Gastrocnemius medialis (tissue), 4 donors: ENCODE measurements around the gene FAM217A. TPM values are rescaled to one million over a fixed set of nuclear protein-coding genes. Genes with fewer than 3 reads are reported as not detected.

Experiments
- ATAC-seq, 2 donors: fragments of 150-250 bp; one replicate each; pipeline ENCODE4 v1.9.1; 2016
- DNase-seq, 2 donors: peaks; one replicate each; pipeline ENCODE4 v3.0.0-alpha.2; 2019
- H3K27ac ChIP-seq, 4 donors: fragments of 200-600 bp; sonication (generic); 1 replicate in 1 of 4; 2 replicates in 3 of 4; pipeline ENCODE4 v1.5.1; 2016 to 2018; ENCODE audit warnings: mild to moderate bottlenecking in 2 of 4, moderate library complexity in 1 of 4
- H3K27me3 ChIP-seq, 3 donors: fragments of 200-600 bp; sonication (generic) in 2 of 3; 1 replicate in 1 of 3; 2 replicates in 2 of 3; pipeline versions ENCODE4 v1.5.1 to v1.6.0; 2016 to 2019; ENCODE audit warnings: mild to moderate bottlenecking in 1 of 3, moderate library complexity in 1 of 3
- H3K36me3 ChIP-seq, 2 donors: fragments of 200-600 bp; sonication (generic) in 1 of 2; one replicate each; pipeline ENCODE4 v1.5.1; 2017 to 2018
- H3K4me1 ChIP-seq, 2 donors: fragments of 200-600 bp; sonication (generic) in 1 of 2; one replicate each; pipeline ENCODE4 v1.5.1; 2016 to 2017; ENCODE audit warnings: mild to moderate bottlenecking in 2 of 2
- H3K4me3 ChIP-seq, 4 donors: fragments of 200-600 bp; sonication (generic) in 3 of 4; 1 replicate in 1 of 4; 2 replicates in 3 of 4; pipeline ENCODE4 v1.5.1; 2016 to 2019; ENCODE audit warnings: mild to moderate bottlenecking in 2 of 4
- H3K9me3 ChIP-seq, 3 donors: fragments of 200-600 bp; sonication (generic) in 2 of 3; 1 replicate in 1 of 3; 2 replicates in 2 of 3; pipeline ENCODE4 v1.5.1; 2016 to 2019
- POLR2A ChIP-seq, 2 donors: fragments of 450-650 bp; IDR thresholded peaks; one replicate each; pipeline ENCODE4 v1.6.1; 2017; ENCODE audit warnings: antibody characterized with exemption in 2 of 2, mild to moderate bottlenecking in 2 of 2, moderate library complexity in 2 of 2
- in situ Hi-C, 4 donors: fragments of 200-750 bp; cut with MboI; loops; one replicate each; pipeline versions ENCODE4 v1.15.0 to v1.8.0; 2017; ENCODE audit warnings: low sequenced_read_pairs in 4 of 4
- intact Hi-C: fragments of 100-400 bp; cut with DNase I; formaldehyde crosslinking; loops from one replicate; pipeline ENCODE4 v1.15.1; 2023; ENCODE audit warnings: low total_unique reads
- total RNA-seq, 4 donors: library from RNA; depleted of rRNA; stranded (reverse); fragments of >200 nt; gene quantifications; one replicate each; pipeline versions ENCODE4 v1.1.0 to v1.2.3, GENCODE V29; 2016
- TF ChIP-seq, protein P1 (sequence below), 5 experiments: fragments of 450-650 bp in 3 of 5; fragments of 200-600 bp in 2 of 5; sonication (generic) in 2 of 5; IDR thresholded peaks in 4 of 5; conservative IDR thresholded peaks in 1 of 5; 1 replicate in 4 of 5; 2 replicates in 1 of 5; pipeline ENCODE4 v1.5.1; 2016 to 2019; ENCODE audit warnings: antibody characterized with exemption in 5 of 5, mild to moderate bottlenecking in 3 of 5, moderate library complexity in 3 of 5

Gene FAM217A
- total RNA-seq, 4 donors from 2014 or later, result not detected

DNA sequence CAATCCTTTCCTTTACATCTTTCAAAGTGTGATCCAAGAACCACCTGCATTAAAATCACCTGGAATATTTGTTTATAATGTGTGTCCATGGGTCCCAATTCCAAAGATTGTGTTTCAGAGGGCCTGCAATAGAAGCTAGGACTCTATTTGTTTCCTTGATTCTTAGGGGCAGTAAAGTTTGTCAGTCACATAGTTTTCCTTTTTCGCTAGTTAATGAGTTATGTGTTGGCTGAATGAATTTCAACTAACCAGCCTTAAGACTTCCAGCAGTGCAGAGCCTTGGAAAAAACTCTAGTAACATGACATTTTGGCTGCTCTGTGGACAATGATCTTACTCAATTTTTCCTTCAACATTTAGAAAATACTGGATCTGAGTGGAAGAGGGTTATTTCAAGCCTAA, 11.3 kb downstream of the FAM217A start:
- Histone ChIP-seq H3K9me3 (no peaks in the 10 kb centered on the region), H3K36me3 (peaks cover 0 to 24% of the 10 kb centered on the region in 2 donors), H3K27ac (no peak overlapping the region), H3K4me1 (no peaks in the 10 kb centered on the region), H3K4me3 (no peak overlapping the region), H3K27me3 (no peaks in the 10 kb centered on the region)
- TF ChIP-seq POLR2A (IDR thresholded peaks at IDR 0.05), result no peak
- TF ChIP-seq, protein P1, sequence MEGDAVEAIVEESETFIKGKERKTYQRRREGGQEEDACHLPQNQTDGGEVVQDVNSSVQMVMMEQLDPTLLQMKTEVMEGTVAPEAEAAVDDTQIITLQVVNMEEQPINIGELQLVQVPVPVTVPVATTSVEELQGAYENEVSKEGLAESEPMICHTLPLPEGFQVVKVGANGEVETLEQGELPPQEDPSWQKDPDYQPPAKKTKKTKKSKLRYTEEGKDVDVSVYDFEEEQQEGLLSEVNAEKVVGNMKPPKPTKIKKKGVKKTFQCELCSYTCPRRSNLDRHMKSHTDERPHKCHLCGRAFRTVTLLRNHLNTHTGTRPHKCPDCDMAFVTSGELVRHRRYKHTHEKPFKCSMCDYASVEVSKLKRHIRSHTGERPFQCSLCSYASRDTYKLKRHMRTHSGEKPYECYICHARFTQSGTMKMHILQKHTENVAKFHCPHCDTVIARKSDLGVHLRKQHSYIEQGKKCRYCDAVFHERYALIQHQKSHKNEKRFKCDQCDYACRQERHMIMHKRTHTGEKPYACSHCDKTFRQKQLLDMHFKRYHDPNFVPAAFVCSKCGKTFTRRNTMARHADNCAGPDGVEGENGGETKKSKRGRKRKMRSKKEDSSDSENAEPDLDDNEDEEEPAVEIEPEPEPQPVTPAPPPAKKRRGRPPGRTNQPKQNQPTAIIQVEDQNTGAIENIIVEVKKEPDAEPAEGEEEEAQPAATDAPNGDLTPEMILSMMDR (IDR thresholded peaks at IDR 0.05 in 4 of 5, conservative IDR thresholded peaks at IDR 0.05 in 1 of 5), result no peak
- no peak for DNase-seq
- in situ Hi-C loops, result no loop called here
- intact Hi-C loops, result no loop called here
- ATAC-seq, result no peak

DNA sequence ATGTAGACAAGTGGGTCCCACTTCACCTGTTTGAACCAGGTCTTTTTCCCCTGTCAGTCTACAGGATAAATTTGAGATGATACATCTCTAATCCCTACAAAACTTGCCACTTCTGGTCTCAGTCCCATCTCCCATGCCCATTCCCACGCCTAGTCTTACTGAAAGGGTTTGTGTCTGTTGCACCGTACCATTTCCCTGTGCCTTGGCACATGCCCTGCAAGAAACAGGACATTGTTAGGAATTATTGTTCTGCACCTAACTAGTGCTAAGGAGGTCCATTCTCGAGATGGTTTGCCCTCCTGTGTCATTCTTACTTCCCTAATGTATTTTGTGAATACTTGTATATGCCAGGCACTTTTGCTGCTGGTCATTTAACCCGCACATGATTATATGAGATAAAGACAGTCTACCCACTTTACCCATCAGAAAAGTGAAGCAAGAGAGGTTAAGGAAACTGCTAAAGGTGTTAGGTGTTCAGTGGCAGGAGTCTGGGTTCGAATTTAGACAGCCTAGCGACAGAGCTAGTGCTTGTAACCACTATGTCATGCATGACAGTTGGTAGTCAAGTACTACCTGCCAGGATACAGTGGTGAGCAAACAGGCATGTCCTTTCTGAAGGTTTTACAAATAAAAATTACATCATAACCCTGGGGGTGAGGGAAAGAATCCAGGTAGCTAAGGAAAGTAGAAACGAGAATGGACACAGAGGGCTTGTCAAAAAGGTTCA, 12.7 kb downstream of the FAM217A start:
- Histone ChIP-seq H3K4me3 (no peak overlapping the region), H3K9me3 (no peaks in the 10 kb centered on the region), H3K27ac (no peak overlapping the region), H3K36me3 (peaks cover 0 to 39% of the 10 kb centered on the region in 2 donors), H3K27me3 (no peaks in the 10 kb centered on the region), H3K4me1 (no peaks in the 10 kb centered on the region)
- TF ChIP-seq POLR2A (IDR thresholded peaks at IDR 0.05), result no peak
- TF ChIP-seq, protein P1 (IDR thresholded peaks at IDR 0.05 in 4 of 5, conservative IDR thresholded peaks at IDR 0.05 in 1 of 5), result no peak
- ATAC-seq (no peak), DNase-seq (no peak)
- in situ Hi-C loops, result no loop called here
- intact Hi-C loops, result no loop called here

DNA sequence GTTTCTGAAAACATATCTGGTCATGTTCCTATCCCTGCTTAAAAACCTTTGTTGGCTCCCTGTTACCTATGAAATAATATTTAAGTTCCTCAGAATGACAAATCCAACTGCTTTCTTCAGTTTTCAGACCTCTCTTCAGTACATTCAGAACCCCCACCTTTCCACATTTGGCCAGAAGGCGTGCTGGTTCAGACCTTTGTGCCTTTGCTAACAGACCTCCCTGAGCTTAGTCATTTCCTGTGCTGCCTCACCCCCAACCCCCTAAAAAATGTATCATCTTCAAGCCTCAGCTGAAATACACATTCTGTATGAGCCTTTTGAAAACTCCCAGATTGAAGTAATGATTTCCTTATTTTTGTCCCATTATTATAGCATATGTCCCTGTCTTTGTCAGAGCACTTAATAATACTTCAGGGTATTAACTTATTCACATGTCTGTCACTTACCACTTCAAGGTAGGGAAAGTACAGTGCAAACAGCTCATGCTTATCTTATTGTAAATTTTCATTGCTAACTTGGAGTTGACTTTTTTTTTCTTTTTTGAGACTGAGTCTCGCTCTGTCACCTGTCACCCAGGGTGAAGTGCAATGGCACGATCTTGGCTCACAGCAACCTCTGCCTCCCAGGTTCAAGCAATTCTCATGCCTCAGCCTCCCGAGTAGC, 19.7 kb downstream of the FAM217A start:
- in situ Hi-C loops, result loop anchor here in 1 of 4 donors (10.0 kb wide), 1 partner anchor 96 kb away; no protein-coding TSS in a partner anchor

DNA sequence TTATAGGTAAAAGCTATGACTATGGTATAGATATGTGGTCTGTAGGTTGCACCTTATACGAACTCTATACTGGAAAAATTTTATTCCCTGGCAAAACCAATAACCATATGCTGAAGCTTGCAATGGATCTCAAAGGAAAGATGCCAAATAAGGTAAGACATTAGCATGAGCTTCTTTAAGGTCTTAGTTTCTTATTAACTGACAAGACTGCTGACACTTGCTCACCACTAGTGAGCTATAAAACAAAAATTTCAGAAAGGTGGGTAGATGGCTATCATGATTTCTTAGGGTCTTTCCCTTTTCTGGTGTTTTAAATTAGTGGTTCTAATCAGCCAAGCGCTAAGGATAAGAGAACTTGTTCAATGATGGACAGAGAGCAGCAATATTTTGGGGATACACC, 21.9 kb downstream of the FAM217A start:
- DNase-seq (no peak), ATAC-seq (no peak)
- in situ Hi-C loops, result loop anchor here in 1 of 4 donors (10.0 kb wide), 1 partner anchor 98 kb away; no protein-coding TSS in a partner anchor
- intact Hi-C loops, result loop anchor here (2.0 to 5.0 kb wide), 3 partner anchors 45 to 155 kb away; partner anchors contain the start of gene ECI2
- peaks cover 0 to 82% of the 10 kb centered on the region in 2 donors for H3K36me3 ChIP-seq
- H3K4me3 ChIP-seq, result no peak overlapping the region
- peaks cover 4% of the 10 kb centered on the region in 2 donors for H3K4me1 ChIP-seq
- no peak overlapping the region for H3K27ac ChIP-seq
- H3K27me3 ChIP-seq, result no peaks in the 10 kb centered on the region
- no peaks in the 10 kb centered on the region for H3K9me3 ChIP-seq
- no peak for TF ChIP-seq POLR2A (IDR thresholded peaks at IDR 0.05)
- TF ChIP-seq, protein P1 (IDR thresholded peaks at IDR 0.05 in 4 of 5, conservative IDR thresholded peaks at IDR 0.05 in 1 of 5), result no peak

More for the DNA sequence above, 19.7 kb downstream of the FAM217A start:
- no peak for DNase-seq
- peaks cover 4% of the 10 kb centered on the region in 2 donors for H3K4me1 ChIP-seq
- H3K9me3 ChIP-seq, result no peaks in the 10 kb centered on the region
- H3K27ac ChIP-seq, result no peak overlapping the region
- no peak for ATAC-seq
- no peak overlapping the region for H3K4me3 ChIP-seq
- no peaks in the 10 kb centered on the region for H3K27me3 ChIP-seq
- peaks cover 0 to 82% of the 10 kb centered on the region in 2 donors for H3K36me3 ChIP-seq
- intact Hi-C loops, result loop anchor here (5.0 kb wide), 2 partner anchors 43 to 153 kb away; no protein-coding TSS in a partner anchor
- no peak for TF ChIP-seq POLR2A (IDR thresholded peaks at IDR 0.05)
- TF ChIP-seq, protein P1 (IDR thresholded peaks at IDR 0.05 in 4 of 5, conservative IDR thresholded peaks at IDR 0.05 in 1 of 5), result no peak
